AG04449 (cell line): ENCODE data around the gene FAM222A.

Experiments
- CTCF ChIA-PET: fragments of 350-600 bp; formaldehyde crosslinking; extraction: SDS; loops from one replicate; lab custom pipeline; 2021; ENCODE audit warnings: antibody characterized with exemption; lab: Yijun Ruan, JAX
- POLR2A ChIA-PET: fragments of 400-600, 350-600 bp; formaldehyde crosslinking; extraction: SDS; loops from one replicate; lab custom pipeline; 2020; ENCODE audit warnings: antibody characterized with exemption, inconsistent platforms; lab: Yijun Ruan, JAX
- DNase-seq: peaks from one replicate; pipeline ENCODE4 v3.0.0-alpha.2; 2010; ENCODE audit warnings: low read depth, low spot score
- H3K4me3 ChIP-seq: 2 replicates; pipeline ENCODE4 v1.5.1; 2011; ENCODE audit warnings: low read depth, mild to moderate bottlenecking, control low read depth, low read length
- CTCF ChIP-seq: IDR thresholded peaks from one replicate; pipeline ENCODE4 v1.5.1; 2011; ENCODE audit warnings: mild to moderate bottlenecking, moderate library complexity, low read length, control low read depth, inconsistent platforms; ENCODE audit not compliant: insufficient read depth; ENCODE audit errors: missing control alignments

The FAM222A gene

GRCh38 chr12:109797905-109798669 lies 84.5 kb downstream of the FAM222A start:
- DNase-seq, result no peak
- no peak for TF ChIP-seq CTCF
- ChIA-PET CTCF (interaction anchor here (1.7 to 5.1 kb wide), 2 partner anchors 7 to 47 kb away, joined by 5 to 57 read pairs; no protein-coding TSS in a partner anchor), POLR2A (interaction anchor here (0.6 kb wide), 1 partner anchor 35 kb away, joined by 3 read pairs; the partner anchor contains the start of gene TRPV4)
- H3K4me3 ChIP-seq, result no peak overlapping the region

- DNase-seq, result no peak
- no peak for TF ChIP-seq CTCF
- ChIA-PET CTCF (interaction anchor here (1.7 kb wide), 1 partner anchor 47 kb away, joined by 5 read pairs; no protein-coding TSS in a partner anchor), POLR2A (no interaction called here)
- no peak overlapping the region for H3K4me3 ChIP-seq
Measured at GRCh38 chr12:109798691-109799090, 85.1 kb downstream of the FAM222A start.

GRCh38 chr12:109800536-109800935 lies 86.9 kb downstream of the FAM222A start:
- ChIA-PET CTCF (no interaction called here), POLR2A (no interaction called here)
- no peak for DNase-seq
- no peak overlapping the region for H3K4me3 ChIP-seq
- no peak for TF ChIP-seq CTCF

- ChIA-PET CTCF (interaction anchor here (1.3 to 6.1 kb wide), 4 partner anchors 28 to 51 kb away, joined by 4 to 275 read pairs (median 46); partner anchors contain the start of gene TRPV4), POLR2A (no interaction called here)
- TF ChIP-seq CTCF, result no peak
- DNase-seq, result no peak
- H3K4me3 ChIP-seq, result no peak overlapping the region
Measured at GRCh38 chr12:109802828-109803227, 89.2 kb downstream of the FAM222A start.

GRCh38 chr12:109803678-109804077 lies 90.1 kb downstream of the FAM222A start:
- CTCF ChIA-PET, result interaction anchor here (1.2 to 6.1 kb wide), 12 partner anchors 8 to 125 kb away, joined by 3 to 275 read pairs (median 19); partner anchors contain the start of gene TRPV4
- POLR2A ChIA-PET, result no interaction called here
- no peak for TF ChIP-seq CTCF
- DNase-seq, result no peak
- H3K4me3 ChIP-seq, result no peak overlapping the region
